Measurements from ENCODE around the gene OR56B4.
"Not testable (repeated sequence)": the region's sequence is repeated elsewhere in the genome, so short reads cannot be mapped to it uniquely, and the experiment has no call there.

The OR56B4 gene, protein sequence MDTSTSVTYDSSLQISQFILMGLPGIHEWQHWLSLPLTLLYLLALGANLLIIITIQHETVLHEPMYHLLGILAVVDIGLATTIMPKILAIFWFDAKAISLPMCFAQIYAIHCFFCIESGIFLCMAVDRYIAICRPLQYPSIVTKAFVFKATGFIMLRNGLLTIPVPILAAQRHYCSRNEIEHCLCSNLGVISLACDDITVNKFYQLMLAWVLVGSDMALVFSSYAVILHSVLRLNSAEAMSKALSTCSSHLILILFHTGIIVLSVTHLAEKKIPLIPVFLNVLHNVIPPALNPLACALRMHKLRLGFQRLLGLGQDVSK

DNA sequence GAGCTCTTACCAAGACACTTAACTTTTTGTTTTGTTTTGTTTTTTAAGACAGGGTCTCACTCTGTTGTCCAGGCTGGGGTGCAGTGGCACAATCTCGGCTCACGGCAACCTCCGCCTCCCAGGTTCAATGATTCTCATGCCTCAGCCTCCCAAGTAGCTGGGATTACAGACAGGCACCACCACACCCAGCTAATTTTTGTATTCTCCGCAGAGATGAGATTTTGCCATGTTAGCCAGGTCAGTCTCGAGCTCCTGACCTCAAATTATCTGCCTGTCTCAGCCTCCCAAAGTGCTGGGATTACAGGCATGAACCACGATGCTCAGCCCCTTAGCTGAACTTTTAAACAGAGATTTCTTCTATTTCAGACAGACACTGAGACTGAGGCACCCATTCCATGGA, at the start of gene OR56B4:
OR56B4 (plus strand) TSS at position 301 of the 400 bp plus-strand sequence; CDS start at position 396, 95 bp downstream.
- DNase-seq (ENCODE audit: low read depth), result not testable (repeated sequence)

DNA sequence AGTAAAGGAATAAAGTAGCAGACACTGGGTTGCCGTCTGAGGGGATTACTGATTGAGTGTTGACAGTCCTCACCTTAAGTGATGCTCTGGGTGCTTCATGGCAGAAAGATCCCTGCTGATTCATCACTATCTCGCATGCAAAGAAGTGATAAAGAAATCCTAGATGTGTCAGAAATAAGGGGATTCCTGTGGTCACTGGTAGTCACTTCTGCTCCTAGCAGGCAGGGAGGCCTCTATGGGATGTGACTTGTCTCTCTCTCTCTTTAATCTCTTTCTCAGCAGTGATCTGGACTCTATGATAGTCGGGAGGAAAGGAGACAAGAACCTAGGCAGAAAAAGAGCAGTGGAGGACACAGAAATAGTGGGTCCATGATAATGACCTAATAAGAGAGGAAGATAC, 46.0 kb upstream of the OR56B4 start:
- DNase-seq (ENCODE audit: low read depth), result no peak

DNA sequence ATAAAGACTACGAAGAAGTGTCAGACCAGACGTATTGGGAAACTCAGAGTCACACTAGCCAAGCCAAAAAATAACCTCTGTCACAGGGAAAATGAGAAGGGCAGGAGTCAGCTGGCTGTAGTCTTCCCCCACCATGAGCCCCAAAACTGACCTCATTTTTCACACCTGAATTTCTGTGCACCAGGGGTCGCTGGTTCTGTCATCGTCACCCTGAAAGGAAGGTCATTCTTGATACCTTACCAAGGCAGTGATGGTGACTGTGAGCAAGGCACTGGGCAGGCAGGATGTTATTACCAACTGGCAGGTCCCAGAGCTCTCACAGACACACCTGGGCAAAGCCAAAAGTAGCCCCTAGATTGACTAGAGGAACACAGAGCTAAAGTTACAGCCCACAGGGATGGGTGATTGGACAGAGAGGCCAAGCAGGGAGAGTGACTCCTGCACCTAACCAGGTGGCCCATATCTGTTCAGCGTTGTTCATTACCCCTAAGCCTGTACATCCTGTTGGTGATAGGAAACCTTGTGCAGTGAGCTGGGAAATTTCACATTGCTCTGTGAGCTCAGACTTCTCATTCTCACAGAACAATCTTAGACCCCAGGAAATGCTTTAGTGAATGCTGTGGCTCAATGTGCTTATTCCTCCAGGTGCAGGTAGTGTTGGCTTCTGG, 44.7 kb upstream of the OR56B4 start:
- DNase-seq (ENCODE audit: low read depth), result no peak

DNA sequence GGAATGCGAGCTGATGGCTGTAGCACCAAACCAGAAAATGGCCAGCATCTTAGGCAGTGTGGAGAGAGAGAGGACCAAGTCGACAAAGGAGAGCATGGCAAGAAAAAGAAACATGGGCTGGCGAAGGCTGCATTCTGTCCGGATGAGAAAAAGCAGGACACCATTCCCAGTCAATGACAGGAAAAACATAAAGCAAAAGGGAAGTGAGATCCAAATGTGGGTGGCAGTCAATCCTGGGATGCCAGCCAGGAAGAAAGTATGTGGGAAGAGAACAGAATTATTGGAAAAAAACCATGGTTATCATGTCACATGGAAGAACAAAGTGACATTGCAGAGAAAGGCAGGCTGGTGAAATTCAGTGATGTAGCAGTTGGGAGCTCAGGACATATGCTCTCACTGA, 40.0 kb upstream of the OR56B4 start:
- no peak for DNase-seq (ENCODE audit: low read depth)

DNA sequence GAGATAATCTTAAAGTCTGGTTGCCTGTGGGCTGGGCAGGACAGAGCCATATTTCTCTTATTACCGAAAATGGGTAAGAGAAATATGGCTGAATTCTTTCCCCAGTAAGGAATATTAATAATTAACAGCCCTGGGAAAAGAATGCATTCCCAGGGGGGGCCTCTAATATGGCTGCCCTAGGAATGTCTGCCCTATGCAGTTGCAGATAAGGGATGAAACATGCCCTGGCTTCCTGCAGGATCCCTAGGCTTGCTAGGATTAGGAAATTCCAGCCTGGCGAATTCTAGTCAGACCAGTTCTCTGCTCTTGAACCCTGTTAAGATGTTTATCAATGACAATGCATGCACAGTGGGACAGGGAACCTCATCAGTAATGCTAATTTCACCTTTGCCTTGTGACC, 31.0 kb upstream of the OR56B4 start:
- DNase-seq (ENCODE audit: low read depth), result not testable (repeated sequence)

DNA sequence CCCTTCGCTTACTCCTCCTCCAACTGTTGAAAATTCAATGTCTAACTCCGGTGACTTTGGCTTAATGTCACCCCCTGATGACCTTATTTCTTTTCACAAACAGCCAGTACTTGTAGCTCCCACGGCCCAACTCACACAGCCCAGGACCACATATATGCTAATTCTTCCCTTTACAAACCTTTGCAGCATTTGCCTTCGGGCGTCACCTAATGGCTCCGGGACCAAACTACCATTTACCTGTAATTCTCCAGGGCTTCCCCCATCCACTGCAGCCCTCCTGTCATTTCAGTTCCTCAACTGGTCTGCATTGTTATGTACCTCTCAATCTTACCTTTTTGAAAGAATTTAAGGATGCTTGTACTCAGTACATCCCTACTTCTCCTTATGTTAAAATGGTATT, 29.8 kb upstream of the OR56B4 start:
- DNase-seq (ENCODE audit: low read depth), result no peak

DNA sequence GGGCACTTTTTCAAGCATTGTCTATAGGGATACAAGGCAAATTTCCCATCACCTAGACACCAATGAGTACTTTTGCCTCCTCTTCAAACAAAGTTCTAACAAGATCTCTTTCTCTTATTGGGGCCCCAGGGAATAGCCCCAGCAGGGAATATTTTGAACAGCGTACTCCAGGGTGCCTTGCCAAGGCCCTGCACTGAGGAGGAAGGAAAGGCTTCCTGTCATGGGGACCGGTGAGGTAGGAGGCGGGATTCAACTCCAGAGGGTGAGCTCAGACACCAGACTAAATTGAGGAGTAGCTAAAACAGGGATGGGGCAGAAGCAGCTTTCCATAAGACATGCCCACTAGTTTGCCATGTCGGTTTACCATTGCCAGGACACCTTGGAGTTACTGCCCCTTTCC, 28.0 kb upstream of the OR56B4 start:
- no peak for DNase-seq (ENCODE audit: low read depth)

DNA sequence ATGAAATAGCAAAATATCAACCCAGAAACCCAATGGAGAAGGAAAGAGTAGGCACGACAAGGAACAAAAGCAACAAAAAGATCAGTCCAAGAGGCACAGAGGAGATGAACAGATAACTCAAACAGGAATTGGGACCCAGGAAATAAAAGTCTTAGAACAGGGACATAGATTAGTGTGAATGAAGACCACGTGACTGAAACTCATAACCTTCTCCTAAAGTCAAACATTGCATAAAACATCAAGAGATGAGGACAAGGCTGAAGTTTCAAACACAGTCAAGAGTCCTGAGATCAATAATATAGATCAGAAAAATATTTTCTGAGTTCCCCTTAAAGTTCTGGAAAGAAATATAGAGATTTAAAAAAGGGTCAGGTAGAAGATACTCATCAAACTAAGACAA, 24.4 kb upstream of the OR56B4 start:
- no peak for DNase-seq (ENCODE audit: low read depth)

DNA sequence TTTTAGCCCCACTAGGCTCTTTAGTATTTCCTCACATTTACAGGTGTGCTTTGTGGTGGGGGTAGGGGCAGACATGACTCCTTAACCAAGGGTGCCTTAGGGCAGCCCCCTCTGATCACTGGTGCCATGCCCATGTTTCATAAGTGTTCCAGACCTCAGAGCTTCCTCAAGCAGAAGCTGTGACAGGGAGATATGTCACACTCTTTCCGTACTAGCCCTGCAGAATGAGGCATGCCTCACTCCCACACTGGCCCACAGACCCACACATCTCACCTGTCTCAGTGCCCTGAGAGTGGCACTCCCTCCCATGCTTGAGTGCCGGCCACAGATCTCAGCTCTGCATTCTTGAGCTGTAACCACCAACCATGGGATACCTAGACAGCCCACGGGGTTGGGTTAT, 22.9 kb upstream of the OR56B4 start:
- no peak for DNase-seq (ENCODE audit: low read depth)

DNA sequence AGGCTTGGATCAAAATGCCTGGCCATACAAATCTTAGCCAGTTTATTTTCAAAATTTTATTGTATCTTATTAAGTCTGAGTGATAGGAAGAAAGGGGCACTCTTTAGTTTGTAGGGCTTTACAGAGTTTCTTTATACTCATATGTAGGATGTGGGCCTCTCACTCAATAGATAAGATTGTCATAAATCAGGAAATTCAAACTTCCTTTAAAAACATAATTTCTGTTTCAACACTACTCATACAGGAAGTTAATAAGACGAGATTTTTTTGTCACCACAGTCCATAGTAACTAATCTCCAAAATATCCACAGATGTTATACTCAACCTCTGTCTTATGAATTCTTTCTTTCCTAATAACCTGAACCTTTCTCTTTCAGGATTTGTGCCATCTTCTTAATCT, 13.3 kb upstream of the OR56B4 start:
- DNase-seq (ENCODE audit: low read depth), result no peak

DNA sequence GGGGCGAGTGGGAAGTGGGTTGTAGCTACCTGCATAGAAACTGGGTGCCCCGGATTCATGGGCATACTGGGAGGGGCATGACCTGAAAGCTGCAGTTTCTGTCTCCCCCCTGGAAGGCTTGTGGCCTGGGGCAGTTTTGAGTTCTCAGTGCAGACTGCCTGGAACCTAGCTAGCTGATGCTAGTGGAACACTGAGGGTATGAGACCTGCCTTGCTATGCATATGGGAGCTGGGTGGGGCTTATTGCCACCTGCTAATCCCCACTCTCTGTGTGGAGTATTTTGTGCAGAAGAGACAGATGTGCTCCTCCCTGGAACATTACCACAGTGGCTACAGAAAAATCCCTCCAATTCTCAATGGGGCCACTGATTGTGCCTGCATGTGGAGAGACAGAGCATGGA, 11.7 kb upstream of the OR56B4 start:
- DNase-seq (ENCODE audit: low read depth), result no peak

DNA sequence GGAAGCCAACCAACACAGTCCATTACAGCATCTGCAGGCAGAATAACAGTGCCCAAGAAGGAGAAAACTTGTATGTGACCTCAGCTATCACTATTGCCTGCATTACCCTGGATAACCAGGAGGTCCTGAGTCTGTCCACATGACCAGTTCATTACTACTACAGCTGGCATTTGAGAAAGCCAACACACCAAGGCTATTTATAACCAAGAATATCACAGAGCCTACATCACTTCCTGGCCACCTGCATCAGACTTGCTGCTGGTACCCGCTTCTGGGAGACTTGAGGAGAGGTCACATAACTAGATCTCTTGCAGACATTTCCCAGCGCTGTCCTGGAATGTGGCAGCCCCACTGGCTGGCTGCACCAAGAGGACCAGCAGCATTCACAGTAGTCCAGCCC, 11.1 kb upstream of the OR56B4 start:
- no peak for DNase-seq (ENCODE audit: low read depth)

DNA sequence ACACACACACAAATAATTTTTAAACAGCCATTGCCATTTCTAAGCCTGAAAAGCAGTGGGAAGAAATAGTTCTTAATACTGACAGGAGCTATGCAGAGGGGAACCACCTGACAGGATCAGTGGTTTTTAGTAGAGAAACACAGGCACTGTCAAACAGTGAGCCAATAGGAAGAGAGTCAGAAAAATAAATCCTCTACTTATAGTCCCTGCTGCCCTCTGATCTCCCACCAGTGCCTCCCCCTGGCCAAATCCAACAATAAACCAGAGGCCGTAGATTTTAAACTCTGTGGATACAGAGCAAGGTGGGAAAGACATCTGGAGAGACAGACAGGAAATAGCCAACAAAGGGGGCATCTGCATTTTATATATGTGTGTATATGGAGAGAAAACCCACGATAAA, 7.9 kb upstream of the OR56B4 start:
- no peak for DNase-seq (ENCODE audit: low read depth)

DNA sequence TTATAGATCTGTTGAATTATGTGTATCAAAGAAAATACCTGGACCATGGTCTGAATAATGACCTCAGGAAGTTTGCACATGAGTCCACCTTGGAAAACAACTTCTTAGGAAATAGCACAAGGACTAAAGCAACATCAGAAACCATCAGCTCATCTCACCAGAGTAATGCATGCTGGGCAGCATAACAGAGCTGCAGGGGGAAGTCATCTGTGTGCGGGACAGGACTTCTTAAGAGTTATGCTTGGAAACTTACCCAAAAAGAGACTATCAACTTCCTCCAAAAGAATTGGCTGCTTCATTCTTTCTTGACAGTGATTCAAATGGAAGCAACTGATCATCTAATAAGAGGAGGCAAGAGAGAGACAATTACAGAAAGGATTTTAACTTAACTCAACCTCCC, 2.5 kb downstream of the OR56B4 start:
- no peak for DNase-seq (ENCODE audit: low read depth)

DNA sequence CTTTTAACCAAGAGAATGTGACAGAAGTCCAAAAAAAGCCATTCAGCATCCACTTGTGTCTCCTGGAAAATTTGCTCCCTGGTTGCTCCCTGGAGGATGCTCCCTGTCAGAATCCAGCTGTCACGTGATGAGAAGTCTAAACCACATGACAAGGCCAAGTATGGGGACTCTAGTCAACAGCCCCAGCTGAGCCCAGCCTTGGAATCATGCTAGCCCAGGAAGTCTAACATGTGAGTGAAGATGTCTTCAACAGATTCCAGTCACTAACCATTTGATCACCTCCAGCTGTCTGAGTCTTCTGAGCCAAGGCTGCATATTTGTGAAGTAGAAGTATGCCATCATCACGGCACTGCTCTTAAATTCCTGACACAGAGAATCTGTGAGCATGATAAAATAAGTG, 4.2 kb downstream of the OR56B4 start:
- no peak for DNase-seq (ENCODE audit: low read depth)

DNA sequence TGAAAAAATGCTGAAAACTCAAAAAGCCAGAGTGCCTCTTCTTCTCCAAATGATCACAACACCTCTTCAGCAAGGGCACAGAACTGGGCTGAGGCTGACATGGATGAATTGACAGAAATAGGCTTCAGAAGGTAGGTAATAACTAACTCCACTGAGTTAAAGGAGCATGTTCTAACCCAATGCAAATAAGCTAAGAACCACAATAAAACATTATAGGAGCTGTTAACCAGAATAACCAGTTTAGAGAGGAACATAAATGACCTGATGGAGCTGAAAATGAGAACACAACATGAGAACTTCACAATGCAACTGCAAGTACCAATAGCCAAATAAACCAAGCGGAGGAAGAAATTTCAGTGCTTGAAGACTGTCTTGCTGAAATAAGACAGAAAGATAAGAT, 9.2 kb downstream of the OR56B4 start:
- DNase-seq (ENCODE audit: low read depth), result no peak

DNA sequence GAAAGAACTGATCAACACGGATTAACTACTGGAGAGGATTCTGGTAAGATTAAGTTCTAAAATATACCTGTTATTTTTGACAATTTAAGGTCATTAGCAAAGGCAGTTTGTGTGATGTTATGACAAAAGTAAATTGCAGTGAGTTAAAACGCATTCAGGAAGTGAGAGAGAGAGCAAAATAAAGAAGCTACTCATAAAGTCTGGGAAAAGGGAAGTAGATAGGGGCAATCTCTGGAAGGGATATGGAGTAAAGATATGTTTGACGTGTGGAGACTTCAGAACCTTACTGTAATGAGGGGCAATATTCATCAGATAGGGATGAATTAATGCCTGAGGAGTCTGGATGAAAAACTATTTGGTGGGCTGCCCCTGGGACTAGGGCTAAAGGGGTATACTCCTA, 16.8 kb downstream of the OR56B4 start:
- DNase-seq (ENCODE audit: low read depth), result no peak

DNA sequence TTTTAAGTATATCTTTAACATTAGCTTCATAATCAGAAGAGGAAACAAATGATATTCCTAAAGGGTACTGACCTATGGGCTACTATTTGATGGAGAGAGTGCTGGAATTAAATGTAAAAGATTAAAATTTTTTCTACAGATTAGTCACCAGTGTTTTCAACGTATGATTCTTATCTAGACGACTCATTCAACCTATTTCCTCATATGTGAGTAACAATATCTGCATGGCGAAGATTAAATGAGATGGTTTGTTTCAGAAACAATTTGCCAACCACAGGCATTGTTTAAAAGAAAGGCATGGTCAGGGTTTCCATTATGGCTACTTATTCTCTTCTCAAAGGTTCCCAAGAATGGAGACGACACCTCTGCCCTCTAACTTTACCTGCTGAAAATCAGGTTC, 20.4 kb downstream of the OR56B4 start:
- no peak for DNase-seq (ENCODE audit: low read depth)

DNA sequence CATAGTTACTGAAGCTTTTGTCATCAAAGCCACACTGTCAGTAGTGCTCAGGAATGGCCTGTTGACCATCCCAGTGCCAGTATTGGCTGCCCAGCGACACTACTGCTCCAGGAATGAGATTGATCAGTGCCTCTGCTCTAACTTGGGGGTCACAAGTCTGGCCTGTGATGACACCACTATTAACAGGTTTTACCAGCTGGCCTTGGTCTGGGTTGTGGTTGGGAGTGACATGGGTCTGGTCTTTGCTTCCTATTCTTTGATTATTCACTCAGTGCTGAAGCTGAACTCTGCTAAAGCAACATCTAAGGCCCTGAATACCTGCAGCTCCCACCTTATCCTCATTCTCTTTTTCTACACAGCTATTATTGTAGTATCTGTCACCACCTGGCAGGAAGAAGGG, 21.5 kb downstream of the OR56B4 start:
- no peak for DNase-seq (ENCODE audit: low read depth)

DNA sequence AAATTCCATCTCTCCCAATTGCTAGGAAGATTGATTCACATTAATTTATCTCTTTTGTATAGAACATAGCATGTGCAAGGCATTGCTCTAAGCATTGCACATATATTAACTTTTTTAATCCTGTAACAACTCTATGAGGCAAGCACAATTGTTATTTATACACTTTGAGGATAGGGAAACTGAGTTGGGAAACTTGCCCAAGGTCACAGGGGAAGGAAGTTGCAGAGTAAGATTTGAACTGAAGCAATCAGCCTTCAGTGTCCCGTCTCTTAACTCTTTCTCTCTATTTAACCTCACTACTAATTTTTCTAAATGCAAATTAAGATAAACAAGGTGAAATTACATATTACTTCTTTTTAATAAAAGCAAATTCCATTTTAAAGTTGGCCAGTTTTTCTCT, 22.2 kb downstream of the OR56B4 start:
- no peak for DNase-seq (ENCODE audit: low read depth)

DNA sequence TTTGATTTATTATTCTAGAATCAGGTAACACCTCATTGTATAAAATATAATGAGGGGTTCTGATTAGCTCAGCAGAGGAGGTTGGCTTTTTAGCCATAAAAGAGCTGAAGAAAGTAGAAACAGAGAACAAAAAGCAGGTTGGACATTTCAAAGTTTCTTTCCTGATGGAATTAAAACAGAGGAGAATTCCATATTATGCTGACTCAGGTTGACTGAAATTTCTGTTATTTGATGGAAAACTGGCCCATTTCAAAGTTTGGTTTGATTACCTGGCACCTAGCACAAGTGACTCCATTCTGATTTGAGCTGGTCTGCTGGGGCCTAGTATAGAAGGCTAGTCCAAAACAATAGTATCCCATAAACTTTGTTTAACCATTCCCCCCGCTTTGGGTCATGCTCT, 24.9 kb downstream of the OR56B4 start:
- DNase-seq (ENCODE audit: low read depth), result no peak

DNA sequence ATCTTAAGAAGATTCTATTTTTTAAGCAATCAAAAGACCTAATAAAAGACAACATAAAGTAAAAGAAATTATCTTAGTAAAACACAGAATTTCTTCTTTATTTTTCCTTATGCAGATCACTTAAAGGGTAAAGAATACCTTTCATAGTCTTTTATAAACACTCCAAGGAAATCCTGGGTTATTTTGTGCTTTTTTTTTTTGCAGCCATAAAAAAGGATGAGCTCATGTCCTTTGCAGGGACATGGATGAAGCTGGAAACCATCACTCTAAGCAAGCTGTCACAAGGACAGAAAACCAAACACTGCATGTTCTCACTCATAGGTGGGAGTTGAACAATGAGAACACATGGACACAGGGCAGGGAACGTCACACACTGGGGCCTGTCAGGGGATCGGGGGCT, 28.5 kb downstream of the OR56B4 start:
- DNase-seq (ENCODE audit: low read depth), result not testable (repeated sequence)

DNA sequence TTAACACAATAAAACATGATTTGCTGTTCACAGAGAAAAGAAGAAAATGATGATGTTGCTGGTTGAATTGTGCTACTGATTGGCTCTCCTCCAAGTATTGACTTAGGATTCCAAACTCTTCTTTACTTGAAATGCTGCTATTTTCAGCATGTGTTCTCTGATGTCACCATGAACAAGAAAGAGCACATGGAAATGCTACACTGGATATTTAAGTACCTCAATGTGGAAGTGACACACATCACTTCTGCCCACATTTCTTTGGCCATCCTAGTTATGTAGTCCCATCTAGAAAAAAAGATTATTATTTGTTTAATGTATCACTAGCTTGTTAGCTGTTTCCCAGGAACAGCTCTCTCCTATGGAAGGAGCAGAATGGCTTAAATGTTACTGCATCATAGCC, 35.5 kb downstream of the OR56B4 start:
- no peak for DNase-seq (ENCODE audit: low read depth)

DNA sequence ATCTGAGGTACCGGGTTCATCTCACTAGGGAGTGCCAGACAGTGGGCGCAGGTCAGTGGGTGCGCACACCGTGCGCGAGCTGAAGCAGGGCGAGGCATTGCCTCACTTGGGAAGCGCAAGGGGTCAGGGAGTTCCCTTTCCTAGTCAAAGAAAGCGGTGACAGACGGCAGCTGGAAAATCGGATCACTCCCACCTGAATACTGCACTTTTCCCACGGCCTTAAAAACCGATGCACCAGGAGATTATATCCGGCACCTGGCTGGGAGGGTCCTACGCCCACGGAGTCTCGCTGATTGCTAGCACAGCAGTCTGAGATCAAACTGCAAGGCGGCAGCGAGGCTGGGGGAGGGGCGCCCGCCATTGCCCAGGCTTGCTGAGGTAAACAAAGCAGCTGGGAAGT, 36.3 kb downstream of the OR56B4 start:
- not testable (repeated sequence) for DNase-seq (ENCODE audit: low read depth)

Measured in non-pigmented ciliary epithelial cell (primary cell).